Measurements from ENCODE around the gene THADA.
"Not testable (repeated sequence)": the region's sequence is repeated elsewhere in the genome, so short reads cannot be mapped to it uniquely, and the experiment has no call there.

Gene THADA

GRCh38 chr2:43192744-43193651 lies 402.8 kb downstream of the THADA start:
- no peak for DNase-seq

- no peak for DNase-seq
Observed at GRCh38 chr2:43191947-43192516, 403.8 kb downstream of the THADA start.

GRCh38 chr2:43190311-43191052 lies 405.4 kb downstream of the THADA start:
- no peak for DNase-seq

- not testable (repeated sequence) for DNase-seq
Observed at GRCh38 chr2:43189861-43190260, 406.0 kb downstream of the THADA start.

- no peak for DNase-seq
Observed at GRCh38 chr2:43188561-43189386, 407.1 kb downstream of the THADA start.

- no peak for DNase-seq
Observed at GRCh38 chr2:43186679-43187374, 409.0 kb downstream of the THADA start.

- no peak for DNase-seq
Observed at GRCh38 chr2:43186321-43186678, 409.5 kb downstream of the THADA start.

GRCh38 chr2:43185146-43185545 lies 410.7 kb downstream of the THADA start:
- DNase-seq, result no peak

- DNase-seq, result no peak
Observed at GRCh38 chr2:43184339-43184895, 411.4 kb downstream of the THADA start.

- DNase-seq, result no peak
Observed at GRCh38 chr2:43183743-43184142, 412.1 kb downstream of the THADA start.

GRCh38 chr2:43180897-43181296 lies 414.9 kb downstream of the THADA start:
- no peak for DNase-seq
